GM19395 (cell line): Measurements from ENCODE around the gene TP53RK.

Source experiments
- ATAC-seq: cut with Tn5 transposase; IDR thresholded peaks from one replicate; pipeline ENCODE4 v1.9.1; 2021; ENCODE audit warnings: mild to moderate bottlenecking, moderate library complexity; ENCODE audit not compliant: unreplicated experiment

Gene TP53RK

DNA sequence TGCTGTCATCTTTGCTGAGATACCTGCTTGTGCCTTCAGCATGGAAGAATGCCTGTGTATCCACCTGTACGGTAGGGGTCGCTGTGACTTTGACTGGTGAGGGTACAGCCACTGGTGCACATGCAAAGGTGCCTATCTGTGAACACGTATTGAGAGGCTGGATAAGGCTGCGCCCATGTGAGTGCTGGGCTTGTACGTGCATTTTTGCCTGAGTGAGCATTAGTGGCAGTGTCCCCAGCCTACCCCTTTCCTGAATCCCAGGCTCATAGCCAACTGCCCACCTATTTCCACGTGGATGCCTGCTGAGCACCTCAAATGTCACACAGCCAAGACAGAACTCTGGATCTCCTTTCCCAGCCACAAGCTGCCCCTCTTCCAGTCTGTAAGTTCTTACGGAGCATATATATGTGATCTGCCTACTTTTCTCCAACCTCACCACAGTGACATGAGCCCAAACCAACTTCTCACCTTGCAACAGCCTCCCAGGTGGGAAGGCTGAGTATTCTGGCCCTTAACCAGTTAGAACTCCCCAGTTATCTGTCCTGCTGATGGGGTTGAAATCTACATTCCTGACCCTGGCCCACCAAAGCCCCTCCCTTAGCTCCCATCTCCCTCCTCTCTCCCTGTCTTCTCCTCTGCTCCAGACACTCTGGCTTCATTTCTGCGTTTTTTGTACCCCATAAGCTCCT, 19.1 kb upstream of the TP53RK start:
- no peak for ATAC-seq

DNA sequence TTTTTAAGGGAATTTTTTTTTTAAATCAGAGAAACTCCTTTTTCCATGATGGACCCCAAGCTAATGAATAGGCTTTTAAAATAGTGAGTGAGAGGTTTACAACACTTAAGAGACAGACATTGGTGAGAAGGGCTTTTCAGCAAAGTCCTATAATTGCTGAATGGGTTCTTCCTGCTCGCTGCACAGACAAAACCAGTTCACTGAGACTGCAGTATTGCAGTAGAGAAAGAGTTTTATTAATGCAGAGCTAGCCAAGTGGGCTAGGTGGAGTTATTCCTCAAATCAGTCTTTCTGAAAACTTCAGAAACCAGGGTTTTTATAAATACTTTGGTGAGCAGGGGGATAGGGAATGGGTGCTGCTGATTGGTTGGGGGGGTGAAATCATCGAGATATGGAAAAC, 17.0 kb upstream of the TP53RK start:
- no peak for ATAC-seq

DNA sequence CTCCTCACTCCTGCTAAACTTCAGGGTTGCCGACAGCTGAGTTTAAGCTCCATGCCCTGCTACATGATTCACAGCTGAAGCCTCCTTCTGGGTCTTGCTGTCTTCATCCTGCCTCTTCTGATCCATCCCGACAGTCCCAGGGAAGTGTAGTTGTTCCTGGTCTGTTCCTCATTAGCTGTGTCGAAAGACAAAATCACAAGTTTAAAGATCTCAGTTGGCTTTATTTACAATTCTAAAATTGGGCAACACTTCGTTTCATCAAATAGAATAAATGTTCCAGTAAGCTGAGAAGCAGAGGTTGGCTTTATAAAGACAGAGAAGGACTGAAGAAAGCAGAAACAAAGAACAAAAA, 16.1 kb upstream of the TP53RK start:
- ATAC-seq, result no peak

DNA sequence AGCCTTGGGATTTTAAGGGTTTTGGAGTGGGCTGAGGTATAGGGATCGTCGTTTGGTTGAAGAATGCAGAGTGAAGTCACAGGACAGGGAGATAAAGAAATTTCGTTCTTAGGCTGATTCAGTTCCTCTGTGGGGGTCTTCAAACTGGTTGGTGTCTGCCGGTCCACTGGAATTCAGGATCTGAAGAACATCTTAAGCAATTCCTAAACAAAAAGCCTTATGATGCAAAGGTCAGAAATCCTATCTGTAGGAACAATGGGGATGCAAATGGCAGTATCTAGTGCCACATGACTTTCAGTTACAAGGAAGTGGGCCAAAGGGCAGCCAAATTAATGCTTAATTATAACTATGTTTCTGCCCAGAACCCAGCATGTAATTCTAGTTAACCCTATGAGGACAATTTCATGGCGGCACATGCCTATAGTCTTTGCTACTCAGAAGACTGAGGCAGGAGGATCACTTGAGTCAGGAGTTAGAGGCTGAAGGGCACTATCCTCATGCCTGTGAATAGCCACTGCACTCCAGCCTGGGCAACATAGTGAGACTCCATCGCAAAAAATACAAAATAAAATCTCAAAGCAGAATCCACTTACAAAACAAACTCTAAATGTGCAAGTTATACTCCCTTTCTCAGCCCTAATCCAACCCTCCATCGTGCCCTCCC, 15.6 kb upstream of the TP53RK start:
- ATAC-seq, result no peak

DNA sequence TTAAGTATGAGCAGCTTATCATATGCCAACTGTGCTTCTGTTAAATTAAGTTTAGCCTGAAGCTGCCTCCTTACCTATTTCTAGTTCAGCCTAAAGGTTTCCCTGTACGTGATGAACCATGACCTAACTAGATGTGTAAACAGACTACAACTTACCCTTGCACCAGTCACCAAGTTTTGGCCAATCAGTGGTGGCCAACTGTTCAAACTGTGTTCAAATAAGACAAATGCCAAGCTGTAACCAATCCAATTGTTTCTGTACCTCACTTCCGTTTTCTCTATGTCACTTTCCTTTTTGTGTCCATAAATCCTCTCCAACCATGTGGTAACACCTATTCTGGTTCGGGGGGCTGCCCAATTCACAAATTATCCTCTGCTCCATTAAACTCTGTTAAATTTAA, 14.2 kb upstream of the TP53RK start:
- ATAC-seq, result no peak

DNA sequence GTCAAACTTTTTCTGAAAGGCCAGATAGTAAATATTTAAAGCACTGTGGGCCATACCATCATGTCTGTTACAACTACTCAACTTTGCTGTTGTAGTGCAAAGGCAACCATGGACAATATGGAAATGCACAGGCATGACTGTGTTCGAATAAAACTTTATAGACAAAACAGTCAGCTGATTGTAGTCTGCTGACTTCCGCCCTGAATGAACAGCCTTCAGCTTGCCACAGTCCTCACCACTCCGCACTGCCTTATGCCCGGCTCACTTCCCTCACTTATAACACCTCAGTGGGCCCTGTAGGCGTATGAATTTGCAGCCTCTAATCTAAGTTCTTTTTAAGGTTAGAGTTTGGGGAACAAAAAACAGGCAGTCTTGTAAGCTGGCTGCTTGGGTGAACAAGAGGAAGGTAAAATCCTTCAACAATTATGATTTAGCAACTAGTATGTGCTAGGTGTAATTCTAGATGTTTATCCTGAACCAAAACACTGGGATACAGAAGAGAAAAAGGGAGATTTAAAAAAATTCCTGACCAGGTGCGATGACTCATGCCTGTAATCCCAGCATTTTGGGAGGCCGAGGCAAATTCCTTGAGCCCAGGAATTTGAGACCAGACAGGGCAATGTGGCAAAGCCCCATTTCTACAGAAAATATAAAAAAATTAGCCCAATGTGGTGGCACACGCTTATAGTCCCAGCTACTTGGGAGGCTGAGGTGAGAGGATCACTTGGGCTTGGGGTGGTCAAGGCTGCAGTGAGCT, 13.4 kb upstream of the TP53RK start:
- no peak for ATAC-seq

DNA sequence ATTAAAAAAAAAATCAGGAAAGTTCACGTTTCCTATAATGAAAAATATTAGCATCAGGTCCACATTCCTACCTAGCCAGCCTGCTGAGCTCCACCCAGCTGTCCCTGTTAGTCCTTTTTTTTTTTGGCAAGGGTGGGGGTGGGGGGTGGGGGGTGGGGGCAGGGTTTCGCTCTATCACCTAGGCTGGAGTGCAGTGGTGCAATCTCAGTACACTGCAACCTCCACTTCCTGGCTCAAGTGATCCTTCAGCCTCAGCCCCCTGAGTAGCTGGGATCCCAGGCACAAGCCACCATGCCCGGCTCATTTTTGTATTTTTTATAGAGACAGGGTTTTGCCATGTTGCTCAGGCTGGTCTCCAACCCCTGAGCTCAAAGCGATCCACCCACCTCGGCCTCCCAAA, 12.7 kb upstream of the TP53RK start:
- no peak for ATAC-seq

DNA sequence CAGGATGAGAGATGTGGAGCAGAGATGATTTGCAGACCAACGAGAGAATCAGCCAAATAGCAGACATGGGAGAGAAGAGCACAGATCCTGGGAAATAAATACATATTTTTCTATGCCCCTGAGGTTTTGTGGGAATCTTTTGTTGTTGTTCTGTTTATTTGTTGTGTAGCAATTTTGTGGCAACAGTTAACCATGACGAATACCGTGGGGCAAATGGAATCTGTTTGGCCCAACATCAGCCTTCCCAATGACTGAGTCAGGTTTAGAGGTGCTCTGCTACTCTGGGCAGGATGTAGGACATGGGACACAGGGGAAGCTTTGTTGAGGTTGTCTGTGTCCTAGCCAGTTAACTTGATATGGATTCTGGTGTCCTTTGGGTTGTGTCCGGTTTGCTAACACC, 12.3 kb upstream of the TP53RK start:
- no peak for ATAC-seq

DNA sequence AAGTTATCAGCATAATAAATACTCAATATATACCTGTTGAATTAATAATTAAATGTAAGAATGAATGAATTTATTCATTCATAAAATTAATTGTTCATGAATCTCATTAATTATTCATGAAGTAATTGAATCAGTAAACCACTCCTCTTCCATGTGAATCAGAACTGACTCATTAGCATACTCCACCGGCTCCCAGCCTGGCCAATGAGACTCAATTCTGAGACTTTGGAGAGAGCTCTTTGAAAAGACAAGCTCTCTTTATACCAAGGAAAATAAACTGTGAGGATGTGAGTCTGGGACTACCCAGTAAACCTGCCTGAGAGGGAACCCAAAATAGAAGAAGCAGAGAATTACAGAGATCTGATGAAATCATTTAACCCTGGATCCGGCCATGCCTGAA, 11.8 kb upstream of the TP53RK start:
- no peak for ATAC-seq

DNA sequence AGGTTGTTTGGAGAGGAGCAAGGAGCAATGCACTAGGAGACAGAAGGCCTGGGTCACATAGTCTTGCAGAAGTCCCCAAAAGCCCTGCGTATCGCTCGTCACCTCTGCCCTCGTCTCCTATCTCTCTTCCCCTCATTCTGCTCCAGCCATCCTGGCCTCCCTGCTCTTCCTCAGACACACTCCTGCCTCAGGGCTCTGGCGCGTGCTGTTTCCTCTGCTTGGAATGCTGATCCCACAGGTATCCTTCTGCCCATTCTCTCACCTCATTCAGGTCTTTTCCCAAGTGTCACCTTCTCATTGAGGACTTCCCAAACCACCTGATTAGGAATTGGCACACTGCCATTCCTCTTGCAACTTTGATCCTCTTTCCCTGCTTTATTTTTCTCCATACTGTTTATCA, 11.2 kb upstream of the TP53RK start:
- no peak for ATAC-seq

DNA sequence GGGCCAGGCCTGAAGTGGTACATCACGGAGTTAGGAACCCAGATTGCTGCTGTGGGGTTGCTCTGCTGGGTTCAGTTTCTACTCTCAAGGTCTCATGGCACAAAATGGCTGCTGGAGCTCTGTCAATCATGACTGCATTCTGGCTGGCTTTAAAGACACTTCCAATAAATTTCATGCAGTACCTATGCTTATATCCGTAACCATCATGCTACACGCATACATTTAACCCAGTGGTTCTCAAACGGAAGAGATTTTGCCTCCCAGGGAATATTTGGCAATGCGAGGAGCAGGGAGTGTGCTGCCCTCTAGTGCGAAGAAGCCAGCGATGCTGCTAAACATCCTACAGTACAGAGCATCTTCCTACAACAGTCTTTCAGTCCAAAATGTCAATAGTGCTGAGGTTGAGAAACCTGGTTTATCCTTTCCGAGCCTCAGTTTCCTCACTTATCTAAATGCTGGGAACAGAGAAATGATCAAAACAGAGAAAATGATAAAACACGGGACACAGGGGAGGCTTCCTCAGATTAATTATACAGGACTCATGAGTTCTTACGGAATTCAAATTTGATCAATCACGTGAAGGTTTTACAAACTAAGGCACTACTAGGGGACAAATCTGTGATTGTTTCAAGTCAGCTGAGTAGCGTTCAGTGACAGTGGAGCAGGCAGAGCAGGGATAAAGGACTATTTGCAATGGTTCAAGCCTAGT, 10.6 kb upstream of the TP53RK start:
- ATAC-seq, result no peak

DNA sequence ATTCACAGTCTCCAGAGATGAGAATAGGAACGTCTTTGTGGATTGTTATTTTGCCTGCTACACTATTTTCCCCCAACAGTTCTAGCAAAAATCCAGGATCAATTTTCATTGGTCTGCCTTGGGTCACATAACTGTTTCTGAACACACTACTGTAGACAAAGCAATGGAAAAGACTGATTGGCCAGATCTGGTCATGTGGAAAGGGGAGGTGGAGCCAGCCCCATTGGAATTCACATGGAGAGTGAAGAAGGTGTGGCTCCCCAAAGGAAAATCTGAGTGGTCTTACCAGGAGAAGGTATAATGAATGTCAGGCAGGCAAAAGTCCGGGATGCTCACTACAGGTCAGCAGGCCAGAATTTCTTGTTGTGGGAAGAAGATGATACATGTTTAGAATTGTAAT, 9.5 kb upstream of the TP53RK start:
- no peak for ATAC-seq

DNA sequence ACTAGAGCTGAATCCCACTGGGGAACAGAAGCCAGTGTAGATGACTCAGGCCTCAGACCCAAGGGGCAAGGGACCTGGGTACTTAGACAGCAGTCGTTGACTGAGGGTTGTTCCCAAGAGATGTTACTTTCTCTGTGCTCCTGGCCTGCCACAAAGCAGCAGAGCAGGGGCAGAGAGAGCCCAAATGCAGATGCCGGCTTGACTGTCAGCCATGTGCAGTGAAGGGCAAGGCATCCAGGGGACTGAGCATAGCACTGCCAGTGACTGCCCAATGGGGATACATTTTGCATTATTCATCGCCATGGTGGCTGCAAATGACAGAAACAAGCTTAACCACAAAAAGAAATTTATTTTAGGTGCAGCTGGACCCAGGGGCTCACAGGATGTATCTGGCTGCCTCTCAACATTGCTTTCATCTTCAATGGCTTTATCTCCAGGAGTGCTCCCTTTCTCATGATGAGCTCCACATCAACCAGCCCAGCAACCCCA, 7.6 kb upstream of the TP53RK start:
- ATAC-seq, result no peak

DNA sequence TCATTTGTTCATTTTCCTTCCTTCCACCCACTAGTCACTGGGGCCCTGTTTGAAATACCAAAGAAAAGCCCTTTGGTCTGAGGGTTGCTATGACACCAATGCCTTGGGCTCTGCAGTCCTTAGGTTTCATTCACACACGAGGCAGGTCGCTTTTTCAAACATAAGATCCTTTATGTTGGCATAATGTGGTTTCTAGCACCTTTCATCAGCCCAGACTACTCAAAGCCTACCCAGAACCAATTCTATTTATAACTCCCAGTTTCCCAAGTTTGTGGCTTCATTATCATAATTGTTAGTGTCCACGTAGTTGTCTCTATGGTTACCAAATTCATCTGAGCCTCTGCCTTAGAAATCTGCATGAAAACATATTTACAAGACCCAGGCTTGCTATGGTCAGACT, 6.6 kb upstream of the TP53RK start:
- ATAC-seq, result no peak

DNA sequence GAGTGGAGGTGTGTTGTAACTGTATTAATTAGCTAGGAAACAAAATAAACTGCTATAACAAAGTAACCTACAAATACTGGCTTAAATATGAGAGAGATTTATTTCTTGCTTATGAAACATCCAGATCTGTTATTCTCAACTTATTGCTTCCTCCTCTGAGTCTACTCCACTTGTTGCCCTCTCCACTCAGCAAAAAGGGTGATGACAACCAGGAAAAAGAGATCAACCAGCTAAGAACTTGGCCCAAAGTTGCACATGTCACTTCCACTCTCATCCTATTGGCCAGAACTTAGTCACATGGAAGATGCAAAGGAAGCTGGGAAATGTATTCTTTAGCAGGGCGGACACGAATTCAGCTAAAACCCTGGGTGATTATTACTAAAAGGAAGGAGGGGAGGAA, 5.2 kb upstream of the TP53RK start:
- ATAC-seq, result no peak

DNA sequence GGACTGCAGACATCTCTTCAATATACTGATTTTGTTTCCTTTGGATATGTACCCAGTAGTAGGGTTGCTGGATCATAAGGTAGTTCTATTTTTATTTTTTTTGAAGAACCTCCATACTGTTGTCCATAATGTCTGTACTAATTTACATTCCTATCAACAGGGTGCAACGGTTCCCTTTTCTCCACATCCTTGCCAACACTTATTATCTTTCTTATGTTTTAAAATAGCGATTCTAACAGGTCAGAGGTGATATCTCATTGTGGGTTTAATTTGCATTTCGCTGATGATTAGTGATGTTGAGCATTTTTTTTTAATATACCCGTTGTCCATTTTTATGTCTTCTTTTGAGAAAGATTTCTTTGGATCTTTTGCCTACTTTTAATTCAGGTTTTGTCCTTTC, 2.0 kb upstream of the TP53RK start:
- ATAC-seq, result no peak

DNA sequence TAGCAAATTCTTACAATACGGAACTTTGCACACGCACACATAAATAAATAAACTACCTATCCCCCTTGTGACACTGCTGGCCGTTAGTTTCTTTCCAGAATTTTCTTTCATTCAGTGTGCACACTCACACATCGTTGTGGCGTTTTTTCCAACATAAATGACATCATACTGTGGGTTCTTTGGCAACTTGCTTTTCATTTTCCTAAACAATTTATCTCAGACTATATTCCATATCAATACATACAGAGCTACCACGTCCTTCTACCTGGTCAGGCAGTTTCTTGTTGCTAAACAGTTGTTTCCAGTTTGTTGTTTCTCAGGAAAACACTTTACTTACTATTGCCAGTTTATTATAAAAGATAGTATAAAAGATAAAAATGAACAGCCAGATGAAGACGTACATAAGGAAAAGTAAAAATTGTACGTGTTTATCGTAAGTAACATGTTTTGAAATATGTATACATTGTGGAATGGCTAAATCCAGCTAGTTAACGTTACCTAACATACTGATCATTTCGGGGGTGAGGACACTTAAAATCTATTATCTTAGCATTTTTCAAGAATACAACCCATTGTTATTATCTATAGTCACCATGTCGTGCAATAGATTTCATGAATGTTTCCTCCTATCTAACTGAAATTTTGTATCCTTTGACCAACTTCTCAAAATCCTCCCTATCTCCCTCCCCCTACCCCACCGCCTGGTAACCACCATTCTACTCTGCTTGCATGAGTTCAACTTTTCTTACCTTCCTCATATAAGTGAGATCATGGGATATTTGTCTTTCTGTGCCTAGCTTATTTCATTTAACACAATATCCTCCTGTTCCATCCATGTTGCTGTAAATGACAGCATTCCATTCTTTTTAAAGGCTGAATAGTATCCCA, 1.2 kb upstream of the TP53RK start:
- no peak for ATAC-seq

DNA sequence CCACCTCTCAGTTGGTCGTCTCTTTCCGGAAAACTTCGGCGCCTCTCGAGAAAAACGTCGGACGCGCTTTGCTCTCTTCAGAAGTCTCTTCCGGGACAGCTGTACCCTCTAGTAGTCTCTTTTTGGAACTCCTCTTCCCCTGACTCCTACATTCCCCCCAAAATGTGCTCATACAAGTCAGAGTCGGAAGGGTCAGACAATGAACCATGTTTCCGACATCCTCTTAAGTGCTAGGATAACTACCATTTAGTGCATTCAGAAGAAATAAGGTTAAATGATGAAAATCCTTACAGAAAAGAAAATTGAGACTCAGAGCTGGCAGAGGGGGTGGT, 476 bp upstream of the TP53RK start:
- peak; percentile 4 for ATAC-seq

DNA sequence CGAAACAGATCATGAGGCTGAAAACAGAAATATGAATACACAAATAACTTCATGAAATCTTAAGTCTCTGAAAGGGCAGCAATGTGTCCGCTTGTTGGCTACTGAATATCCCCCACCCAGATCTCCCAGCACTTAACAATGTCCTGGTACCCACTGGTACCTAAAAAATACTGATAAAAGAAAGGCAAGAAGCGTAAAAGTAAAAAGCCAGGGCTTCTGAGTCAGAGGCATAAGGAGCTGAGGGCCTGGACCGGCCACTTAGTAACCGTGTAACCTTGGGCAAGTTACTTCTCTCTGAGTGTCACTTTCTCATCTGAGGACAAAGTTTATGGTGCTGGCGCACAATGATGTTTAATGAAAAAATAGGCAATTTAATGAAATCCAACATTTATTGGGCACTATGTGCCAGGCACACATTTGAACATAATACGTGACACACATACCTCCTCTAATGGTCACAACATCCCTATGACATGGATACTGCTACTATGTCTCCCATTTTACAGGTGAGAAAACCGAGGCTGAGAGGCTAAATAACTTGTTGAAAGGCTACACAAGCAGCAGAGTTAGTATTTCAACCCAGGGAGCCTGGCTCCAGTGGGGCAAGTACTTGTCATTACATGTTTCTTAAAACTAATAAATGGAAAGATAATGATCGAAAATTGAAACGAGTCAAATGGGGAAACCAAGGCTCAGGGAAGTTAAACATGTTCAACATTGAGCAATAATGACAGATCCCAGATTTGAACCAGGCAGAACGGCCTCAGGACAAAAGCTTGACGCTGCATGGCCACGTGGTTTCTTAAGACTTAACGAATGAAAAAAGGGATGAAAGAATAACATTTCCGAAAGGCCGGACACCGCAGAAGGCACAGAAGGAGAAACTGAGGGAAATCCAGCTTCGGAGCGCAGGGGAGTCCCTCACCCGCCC, 828 bp downstream of the TP53RK start:
- no peak for ATAC-seq
